ENCODE results near the gene GLIPR1L2.

Gene GLIPR1L2

GRCh38 chr12:75354011-75354410, 36.9 kb upstream of the GLIPR1L2 start:
- Histone ChIP-seq H3K27me3 (peaks cover 1% of the 10 kb centered on the region; the same call in 1 of the 2 replicates), H3K36me3 (no peaks in the 10 kb centered on the region), H3K4me1 (no peaks in the 10 kb centered on the region), H3K4me3 (ENCODE audit: low read depth, low read length) (no peak overlapping the region), H3K9me3 (no peaks in the 10 kb centered on the region)
- no peak for TF ChIP-seq CTCF (IDR thresholded peaks at IDR 0.05; ENCODE audit: low read depth, low read length)
- no peak for DNase-seq

- DNase-seq: no peak
- TF ChIP-seq CTCF (IDR thresholded peaks at IDR 0.05; ENCODE audit: low read depth, low read length): no peak
Observed at GRCh38 chr12:75360920-75361319, 30.0 kb upstream of the GLIPR1L2 start.

GRCh38 chr12:75361408-75361807, 29.5 kb upstream of the GLIPR1L2 start:
- DNase-seq: no peak
- no peaks in the 10 kb centered on the region for H3K4me1 ChIP-seq
- H3K9me3 ChIP-seq: no peaks in the 10 kb centered on the region
- no peaks in the 10 kb centered on the region for H3K27me3 ChIP-seq
- no peaks in the 10 kb centered on the region for H3K36me3 ChIP-seq
- TF ChIP-seq CTCF (IDR thresholded peaks at IDR 0.05; ENCODE audit: low read depth, low read length): no peak
- H3K4me3 ChIP-seq (ENCODE audit: low read depth, low read length): no peak overlapping the region

More at GRCh38 chr12:75360920-75361319, 30.0 kb upstream of the GLIPR1L2 start:
- H3K4me3 ChIP-seq (ENCODE audit: low read depth, low read length): no peak overlapping the region
- H3K9me3 ChIP-seq: no peaks in the 10 kb centered on the region
- H3K4me1 ChIP-seq: no peaks in the 10 kb centered on the region
- no peaks in the 10 kb centered on the region for H3K36me3 ChIP-seq
- no peaks in the 10 kb centered on the region for H3K27me3 ChIP-seq

GRCh38 chr12:75364919-75365318, 26.0 kb upstream of the GLIPR1L2 start:
- DNase-seq: no peak
- Histone ChIP-seq H3K9me3 (no peaks in the 10 kb centered on the region), H3K4me3 (ENCODE audit: low read depth, low read length) (no peak overlapping the region), H3K36me3 (no peaks in the 10 kb centered on the region), H3K27me3 (0 out of 2 replicates have a peak, but pooled peaks cover 4% of the 10 kb centered on the region), H3K4me1 (no peaks in the 10 kb centered on the region)
- TF ChIP-seq CTCF (IDR thresholded peaks at IDR 0.05; ENCODE audit: low read depth, low read length): no peak

- Histone ChIP-seq H3K27me3 (peaks cover 17% of the 10 kb centered on the region), H3K4me3 (ENCODE audit: low read depth, low read length) (no peak overlapping the region), H3K36me3 (no peaks in the 10 kb centered on the region), H3K4me1 (no peaks in the 10 kb centered on the region), H3K9me3 (no peaks in the 10 kb centered on the region)
- TF ChIP-seq CTCF (IDR thresholded peaks at IDR 0.05; ENCODE audit: low read depth, low read length): no peak
- DNase-seq: no peak
Observed at GRCh38 chr12:75366629-75367028, 24.3 kb upstream of the GLIPR1L2 start.

- no peak for DNase-seq
Observed at GRCh38 chr12:75374971-75375370, 15.9 kb upstream of the GLIPR1L2 start.

More at GRCh38 chr12:75374971-75375370, 15.9 kb upstream of the GLIPR1L2 start:
- Histone ChIP-seq H3K36me3 (no peaks in the 10 kb centered on the region), H3K27me3 (peaks cover 13% of the 10 kb centered on the region), H3K4me3 (ENCODE audit: low read depth, low read length) (no peak overlapping the region), H3K4me1 (no peaks in the 10 kb centered on the region), H3K9me3 (no peaks in the 10 kb centered on the region)
- no peak for TF ChIP-seq CTCF (IDR thresholded peaks at IDR 0.05; ENCODE audit: low read depth, low read length)

All from BE2C (cell line).